GM21737 (cell line): ENCODE measurements around the gene PAPOLB.
"Not testable (repeated sequence)": the region's sequence is repeated elsewhere in the genome, so short reads cannot be mapped to it uniquely, and the experiment has no call there.

Experiments used
- ATAC-seq: cut with Tn5 transposase; IDR thresholded peaks from one replicate; pipeline ENCODE4 v1.9.1; 2021; ENCODE audit warnings: mild to moderate bottlenecking, moderate library complexity; ENCODE audit not compliant: unreplicated experiment

PAPOLB gene

DNA sequence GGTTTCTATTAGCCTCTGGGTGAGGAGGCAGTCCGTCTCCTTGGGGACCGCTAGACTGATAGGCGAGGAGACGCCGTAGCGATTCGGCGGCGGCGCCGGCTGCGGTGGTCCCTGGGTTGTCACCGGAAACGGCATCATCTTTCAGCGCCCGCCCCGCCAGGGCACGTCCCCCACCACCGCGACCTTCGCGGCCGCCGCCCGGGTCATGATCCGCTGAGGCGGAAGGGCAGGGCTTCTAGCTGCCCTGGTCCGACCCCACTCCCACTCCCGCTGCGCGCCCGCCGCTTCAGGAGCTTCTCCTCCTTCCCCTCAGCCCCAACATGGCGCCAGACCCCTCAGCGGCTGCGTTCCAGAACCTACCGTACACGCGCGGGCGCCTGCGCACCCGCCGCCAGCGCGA is at the start of gene PAPOLB:
Gene PAPOLB, minus strand, starts transcription at position 358 of the 400 bp plus-strand sequence. Its CDS starts 220 bp downstream, at position 138.
- no peak for ATAC-seq

DNA sequence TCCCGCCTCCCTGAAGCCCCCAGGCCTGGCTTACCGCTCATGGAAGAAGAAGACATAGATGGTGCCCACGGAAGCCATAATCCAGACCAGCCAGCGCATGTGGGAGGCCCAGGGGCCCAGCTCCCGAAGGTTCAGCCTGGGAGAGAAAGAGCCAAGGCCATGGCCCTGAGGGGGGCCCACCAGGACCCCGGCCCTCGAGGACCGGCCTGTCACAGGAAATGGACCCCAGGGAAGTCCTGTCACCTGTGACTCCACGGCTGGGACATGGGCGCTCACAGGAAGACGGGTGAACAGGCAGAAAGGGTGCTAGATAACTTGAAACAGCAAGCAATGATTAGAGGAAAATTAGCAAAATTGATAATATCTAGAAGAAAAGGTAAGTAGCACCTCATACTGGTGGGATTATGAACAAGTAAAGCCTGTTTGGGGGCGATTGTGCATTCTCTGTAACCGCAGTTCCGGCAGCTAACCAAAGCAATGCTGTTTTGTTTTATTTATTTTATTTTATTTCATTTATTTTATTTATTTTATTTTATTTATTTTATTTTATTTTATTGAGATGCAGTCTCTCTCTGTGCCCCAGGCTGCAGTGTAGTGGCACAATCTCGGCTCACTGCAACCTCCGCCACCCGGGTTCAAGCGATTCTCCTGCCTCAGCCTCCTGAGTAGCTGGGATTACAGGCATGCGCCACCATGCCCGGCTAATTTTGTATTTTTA is 49.4 kb upstream of the PAPOLB start:
- no peak for ATAC-seq

DNA sequence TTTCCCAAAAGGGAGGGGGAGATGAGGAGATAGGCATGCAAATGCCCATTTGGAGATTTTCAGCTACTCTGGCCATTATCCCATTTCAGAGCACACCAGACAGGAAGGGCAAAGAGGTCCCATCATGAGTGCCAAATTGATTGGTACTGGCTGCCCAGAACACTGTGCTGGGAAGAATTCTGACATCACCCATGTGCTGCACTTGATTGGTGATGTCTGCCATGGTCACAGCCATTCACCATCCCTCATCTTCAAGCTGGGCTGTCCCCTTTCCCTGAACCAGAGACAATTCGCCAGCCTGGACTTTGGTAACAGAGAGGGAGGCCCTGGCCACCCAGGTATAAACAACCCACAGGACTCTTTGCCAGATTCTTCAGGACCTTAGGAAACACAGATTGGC is 44.9 kb upstream of the PAPOLB start:
- no peak for ATAC-seq

DNA sequence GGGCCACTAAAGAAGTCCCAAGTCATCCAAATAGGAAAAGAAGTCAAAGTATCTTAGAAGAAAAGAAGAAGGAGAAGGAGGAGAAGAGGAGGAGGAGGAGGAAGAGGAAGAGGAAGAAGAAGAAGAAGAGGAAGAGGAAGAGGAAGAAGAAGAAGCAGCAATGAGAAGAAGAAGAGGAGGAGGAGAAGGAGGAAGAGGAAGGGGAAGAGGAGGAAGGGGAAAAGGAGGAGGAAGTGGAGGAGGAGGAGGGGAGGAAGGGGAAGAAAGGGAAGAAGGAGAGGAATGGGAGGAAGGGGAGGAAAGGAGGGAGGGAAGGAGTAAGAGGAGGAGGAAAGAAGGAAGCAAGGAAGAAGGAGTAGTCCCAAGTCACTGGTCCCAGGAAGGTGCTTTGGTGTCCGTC is 43.3 kb upstream of the PAPOLB start:
- no peak for ATAC-seq

DNA sequence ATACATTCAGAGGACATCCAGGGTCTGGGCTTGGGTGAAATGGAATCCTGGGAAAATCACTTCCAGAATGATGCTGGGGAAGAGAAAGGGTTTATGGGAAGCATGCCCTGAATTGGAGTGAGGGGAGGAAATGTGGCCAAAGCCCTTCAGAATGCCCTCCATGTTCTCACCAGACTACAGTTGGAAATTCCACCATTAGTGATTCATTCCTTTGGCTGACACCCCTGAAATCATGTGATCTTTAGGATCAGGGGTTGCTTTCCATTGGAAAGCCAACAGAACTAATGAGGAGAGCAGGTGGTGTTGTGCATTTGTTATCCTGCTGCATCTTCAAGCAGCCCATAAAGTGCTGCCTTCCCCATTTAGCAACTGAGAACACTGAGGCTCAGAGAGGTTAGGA is 42.5 kb upstream of the PAPOLB start:
- ATAC-seq: no peak

DNA sequence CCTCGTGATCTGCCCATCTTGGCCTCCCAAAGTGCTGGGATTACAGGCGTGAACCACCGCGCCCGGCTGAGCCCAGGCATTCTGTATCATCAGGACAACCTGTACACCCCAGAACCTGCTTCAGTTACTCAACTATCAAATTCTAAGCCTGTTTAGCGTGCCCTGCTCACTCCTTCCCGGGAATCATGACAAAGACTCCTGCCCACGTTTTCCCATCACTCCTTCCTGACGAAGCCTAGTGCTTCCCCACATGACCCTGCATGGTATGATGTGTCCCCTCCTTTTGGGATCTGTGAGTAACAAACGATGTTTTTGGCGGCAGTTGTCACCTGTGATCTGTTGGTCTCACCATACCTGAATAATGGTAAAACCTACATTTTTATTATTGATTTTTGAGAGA is 33.9 kb upstream of the PAPOLB start:
- no peak for ATAC-seq

DNA sequence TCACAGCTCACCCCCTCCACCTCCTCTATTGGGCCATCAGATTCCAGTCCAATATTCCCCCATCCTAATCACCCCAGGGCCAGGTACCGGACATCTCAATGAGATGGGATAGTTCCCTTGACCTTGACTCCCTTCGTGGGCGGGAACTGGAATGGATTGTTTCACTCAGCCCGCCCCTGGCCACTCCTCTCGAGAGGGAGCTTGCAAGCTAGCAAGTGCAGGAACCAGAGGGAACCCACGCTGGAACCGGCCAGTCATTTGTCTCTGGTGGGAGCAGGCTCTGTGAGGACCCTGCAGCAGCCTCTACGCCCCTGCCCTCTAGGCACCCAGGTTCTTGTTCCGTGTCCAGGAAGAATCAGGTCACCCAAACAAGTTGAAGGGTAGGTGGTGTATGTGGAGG is 32.7 kb upstream of the PAPOLB start:
- ATAC-seq: no peak

DNA sequence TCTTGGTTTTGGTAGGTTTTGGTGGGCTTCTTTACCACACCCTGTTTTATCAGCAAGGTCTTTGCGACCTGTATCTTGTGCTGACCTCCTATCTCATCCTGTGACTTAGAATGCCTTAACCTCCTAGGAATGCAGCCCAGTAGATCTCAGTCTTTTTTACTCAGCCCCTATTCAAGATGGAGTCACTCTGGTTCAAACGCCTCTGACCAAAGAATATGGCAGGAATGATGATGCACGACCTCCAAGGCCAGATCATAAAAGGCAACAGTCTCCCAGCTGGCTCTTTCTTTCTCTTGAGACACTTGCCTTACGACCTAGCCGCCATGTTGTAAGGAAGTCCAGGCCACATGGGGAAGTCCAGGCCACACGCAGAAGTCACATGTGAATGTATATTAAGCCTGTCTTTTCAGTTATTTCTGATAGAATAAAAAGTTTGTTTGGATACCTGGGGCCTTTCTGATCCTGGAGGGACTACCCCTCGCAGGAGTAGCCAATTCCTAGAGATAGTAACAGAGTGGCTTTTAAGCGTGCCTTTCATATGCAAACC is 32.2 kb upstream of the PAPOLB start:
- no peak for ATAC-seq

DNA sequence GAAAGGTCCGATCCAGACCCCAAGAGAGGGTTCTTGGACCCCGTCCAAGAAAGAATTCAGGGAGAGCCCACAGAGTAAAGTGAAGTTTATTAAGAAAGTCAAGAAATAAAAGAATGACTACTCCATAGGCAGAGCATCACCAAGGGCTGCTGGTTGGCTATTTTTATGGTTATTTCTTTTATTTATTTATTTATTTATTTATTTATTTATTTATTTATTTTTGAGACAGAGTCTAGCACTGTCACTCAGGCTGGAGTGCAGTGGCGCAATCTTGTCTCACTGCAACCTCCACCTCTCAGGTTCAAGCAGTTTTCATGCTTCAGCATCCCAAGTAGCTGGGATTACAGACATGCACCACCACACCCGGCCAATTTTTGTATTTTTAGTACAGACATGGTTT is 31.4 kb upstream of the PAPOLB start:
- ATAC-seq: not testable (repeated sequence)

DNA sequence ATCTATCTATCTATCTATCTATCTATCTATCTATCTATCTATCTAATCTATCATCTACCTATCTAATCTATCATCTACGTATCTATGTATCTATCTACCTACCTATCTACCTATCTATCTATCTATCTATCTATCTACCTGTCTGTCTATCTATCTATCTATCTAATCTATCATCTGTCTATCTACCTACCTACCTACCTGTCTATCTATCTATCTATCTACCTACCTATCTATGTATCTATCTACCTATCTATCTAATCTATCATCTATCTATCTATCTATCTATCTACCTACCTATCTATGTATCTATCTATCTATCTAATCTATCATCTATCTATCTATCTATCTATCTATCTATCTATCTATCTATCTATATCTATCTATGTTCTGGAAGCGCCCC is 29.7 kb upstream of the PAPOLB start:
- ATAC-seq: not testable (repeated sequence)

DNA sequence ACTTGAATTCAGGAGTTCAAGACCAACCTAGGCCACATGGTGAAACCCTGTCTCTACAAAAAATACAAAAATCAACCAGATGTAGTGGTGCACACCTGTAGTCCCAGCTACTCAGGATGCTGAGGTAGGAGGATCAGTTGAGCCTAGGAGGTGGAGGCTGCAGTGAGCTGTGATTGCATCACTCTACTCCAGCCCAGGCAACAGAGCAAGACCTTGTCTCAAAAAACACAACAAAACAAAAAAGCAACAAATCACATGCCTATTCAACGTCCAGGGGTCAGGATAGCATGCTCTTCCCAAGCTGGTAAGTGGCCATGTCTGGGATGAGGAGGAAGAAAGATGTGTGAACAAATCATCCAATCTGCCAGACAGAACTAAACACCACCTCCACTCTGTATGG is 27.9 kb upstream of the PAPOLB start:
- no peak for ATAC-seq

DNA sequence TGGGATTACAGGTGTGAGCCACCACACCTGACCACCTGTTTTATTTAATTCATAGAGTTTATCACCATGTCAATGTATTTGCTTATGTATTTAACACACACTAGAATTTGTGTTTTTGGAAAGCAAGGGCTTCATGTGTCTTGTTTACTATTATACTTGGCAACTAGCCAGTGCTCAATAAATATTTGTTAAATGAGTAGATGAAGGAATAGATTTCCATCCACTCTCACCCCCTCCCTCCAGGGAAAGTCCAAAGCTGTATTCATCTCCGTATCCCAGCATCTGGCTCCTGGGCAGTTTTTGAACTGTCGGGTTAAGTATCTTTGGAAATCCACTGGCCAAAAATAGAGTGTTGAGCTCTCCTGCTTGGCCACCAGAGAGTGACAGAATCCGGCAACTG is 26.3 kb upstream of the PAPOLB start:
- ATAC-seq: no peak

DNA sequence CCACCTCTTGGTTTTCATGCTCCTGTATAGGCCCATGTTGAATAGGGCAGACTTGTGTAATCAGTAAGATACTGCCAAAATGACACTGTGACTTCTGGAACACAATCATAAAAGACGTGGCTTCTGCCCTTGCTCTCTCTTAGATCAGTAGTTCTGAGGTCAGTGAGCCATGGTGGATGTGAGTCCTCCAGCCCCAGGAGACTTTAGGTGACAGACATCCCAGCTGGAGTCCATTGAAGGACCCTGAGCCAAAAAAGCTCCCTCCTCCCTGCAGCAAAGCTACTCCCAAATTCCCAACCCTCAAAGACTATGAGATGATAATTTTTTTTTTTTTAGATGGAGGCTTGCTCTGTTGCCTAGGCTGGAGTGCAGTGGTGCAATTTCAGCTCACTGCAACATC is 24.8 kb upstream of the PAPOLB start:
- no peak for ATAC-seq

DNA sequence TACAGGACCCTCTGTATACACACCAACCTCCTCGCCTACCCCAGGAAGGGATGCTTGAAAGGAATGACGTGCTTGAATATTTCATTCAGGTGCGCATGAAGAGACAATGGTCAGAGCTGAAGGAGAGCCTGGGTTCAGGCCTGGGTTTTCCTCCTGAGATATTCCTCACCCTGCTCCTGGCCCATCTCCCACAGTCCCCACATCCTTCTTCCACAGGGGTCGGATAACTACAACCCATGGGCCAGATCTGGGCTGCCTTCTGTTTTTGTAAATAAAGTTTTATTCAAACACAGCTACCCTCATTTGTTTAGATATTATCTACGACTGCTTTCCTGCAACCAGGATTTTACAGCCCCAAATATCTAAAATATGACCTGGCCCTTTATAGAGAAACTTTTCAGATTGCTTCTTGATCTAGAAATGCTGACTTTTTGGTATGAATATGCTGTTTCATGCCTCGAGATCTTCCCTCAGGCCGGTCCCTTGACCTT is 23.5 kb upstream of the PAPOLB start:
- no peak for ATAC-seq

DNA sequence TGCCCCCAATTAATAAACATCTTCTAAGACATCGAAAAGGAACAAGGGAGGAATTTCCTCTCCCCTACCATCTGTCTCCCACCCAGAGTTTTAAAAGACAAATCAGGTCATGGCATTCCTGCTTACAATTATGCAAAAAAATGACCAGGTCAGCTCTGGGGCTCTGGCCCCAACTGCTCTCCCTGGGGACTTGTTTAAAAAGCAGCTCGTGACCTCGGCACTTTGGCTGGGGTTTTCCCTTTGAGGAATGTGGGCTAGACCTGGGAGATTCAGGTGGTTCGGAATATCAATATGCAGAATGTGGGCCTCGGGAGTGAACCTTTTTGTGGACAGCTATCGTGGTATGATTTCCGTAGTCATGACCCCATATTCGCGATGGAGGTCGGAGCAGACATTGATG is 22.3 kb upstream of the PAPOLB start:
- no peak for ATAC-seq

DNA sequence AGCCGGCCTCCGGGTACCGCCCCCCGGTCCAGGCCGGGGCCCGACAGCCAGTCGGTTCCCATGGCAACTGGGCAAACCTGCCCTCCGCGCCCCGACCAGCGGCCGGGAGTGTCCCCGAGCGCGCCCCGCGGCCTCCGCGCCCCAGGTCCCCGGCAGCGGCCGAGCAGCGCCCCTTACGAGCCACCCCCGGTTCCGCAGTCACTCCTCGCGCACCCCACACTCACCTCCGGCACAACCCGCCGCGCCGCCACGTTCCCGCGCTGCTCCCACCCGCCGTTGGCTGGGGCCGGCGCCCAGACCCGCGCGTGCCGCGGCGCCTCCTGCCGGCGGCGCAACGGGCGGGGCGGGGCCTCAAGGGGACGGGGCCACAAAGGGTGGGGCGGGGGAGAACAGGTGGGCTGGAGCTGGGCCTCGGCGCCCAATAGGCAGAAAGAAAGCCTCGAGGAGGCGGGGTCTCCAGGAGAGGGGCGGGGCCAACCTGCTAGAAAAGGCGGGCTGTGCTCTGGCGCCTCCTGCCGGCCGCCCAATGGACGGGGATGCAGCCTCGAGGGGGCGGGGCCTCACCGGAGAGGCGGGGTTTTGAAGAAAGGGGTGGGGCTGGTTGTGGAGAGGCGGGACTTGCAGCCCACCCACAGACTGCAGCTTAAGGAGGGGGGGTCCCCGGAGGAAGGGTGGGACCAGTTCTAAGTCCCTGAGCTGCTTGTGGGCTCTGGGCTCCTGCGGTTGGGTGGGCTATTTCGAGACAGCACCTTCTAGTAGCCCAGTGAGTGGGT is 21.7 kb upstream of the PAPOLB start, which contains the start of gene RADIL:
Gene RADIL, minus strand, starts transcription at position 345 of the 773 bp plus-strand sequence. CDS start 5,577 bp downstream, outside the sequence.
- ATAC-seq: peak; percentile 84

DNA sequence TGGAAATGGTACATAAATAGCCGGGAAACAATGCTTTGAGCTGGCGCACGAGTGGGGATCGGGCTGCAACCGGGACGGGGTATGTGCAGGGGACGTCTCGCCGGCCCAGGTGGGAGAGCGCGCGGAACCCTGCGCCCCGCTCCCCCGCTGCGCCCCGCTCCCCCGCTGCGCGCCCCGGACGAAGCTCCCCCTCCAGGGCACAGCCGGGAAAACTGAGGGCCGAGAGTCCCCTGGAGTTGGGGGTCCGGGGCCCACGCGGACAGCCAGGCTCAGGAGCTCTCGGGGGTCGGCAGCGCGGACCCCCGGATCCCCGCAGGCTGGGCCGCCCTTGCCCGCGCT is 21.2 kb upstream of the PAPOLB start:
- no peak for ATAC-seq

DNA sequence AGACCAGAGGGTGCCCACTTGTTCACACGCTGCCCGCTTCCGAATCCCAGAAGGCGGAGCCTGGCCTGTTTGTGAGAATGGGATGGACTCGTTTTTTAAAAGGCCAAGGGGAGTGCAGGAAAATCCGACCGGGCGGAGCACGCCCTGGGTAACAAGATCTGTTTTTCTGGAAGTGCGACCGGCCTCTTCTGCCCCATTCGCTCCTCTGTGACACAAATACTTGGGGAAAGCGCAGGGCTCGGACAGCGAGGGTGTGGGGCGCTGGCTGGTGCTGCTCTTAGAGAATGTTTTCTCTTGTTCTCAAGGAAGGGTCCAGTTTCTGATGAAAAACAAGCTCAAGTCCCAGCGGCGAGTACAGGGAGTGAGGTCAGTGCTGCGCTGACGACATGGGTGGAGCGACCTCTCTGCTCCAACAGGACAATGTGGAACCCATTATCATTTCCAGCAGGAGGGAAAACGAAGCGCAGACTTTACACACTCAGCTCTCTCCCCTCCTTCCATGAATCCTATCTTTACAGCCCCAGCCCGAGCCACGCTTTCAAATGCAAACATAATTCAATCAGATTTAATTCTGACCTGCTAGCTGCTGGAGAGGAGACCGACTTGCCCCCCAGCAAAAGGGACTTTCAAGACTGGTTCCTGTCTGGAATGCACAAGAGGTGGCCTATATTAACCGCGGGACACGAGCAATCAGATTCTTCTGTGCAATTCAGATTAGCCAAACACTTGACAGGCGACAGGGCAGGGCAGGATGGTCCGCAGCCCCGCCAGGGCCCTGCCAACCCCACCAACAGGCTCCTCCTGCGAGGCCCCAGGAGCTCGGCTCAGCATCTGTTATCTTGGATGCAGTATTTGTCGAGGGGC is 20.6 kb upstream of the PAPOLB start:
- ATAC-seq: no peak

DNA sequence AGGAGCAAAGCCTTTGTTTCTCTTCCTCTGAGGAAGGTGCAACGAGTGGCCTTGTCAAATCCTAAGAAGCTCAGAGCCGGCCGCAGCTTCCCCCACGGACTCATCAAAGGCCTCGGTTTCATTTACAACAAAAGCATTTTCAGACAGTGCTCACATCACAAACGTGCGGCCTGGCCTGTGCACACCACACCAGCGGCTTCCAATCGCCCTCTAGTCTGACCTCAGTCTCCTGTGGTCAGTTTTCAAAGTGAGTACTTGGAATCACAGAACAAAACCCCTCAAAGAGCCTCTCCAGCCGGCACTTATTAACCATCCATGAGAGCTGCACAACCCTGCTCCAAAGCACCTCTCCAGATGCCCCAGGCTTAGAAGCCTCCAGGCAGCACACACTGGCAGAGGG is 18.4 kb upstream of the PAPOLB start:
- no peak for ATAC-seq

DNA sequence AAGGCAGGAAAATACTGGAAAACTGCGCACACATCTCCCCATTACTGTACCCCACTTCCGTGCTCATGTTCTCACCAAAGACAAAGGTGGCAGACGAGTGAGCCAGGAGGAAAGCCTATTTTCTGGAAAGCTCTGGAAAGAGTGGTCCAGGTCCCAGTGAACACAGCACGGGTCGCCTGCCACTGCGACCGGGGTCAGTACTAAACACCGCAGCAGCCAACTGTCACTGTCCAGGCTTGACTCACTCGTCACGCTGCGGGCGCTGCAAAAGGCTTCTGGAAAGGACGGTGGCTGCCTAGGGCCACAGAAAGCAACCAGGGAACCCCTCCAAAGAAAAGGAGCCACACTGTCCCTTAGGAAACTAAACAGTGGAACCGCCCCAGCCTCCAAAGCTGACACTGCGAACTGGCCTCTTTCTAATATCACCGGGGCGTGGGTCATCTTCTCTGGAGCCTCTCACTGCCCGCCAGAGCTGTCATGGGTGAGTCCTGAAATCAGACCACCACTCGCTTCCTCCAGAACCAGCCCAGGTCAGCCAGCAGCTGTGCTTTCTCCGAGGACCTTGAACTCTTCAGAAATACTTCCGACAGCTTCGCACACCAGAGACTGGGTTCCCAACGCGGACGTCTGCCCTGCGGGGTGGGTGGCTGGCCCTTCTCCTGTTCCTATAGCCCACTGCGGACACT is 17.7 kb upstream of the PAPOLB start:
- no peak for ATAC-seq
